NB4 (cell line): Measurements from ENCODE around the gene CFP.

Experiments used
- DNase-seq: peaks from one replicate; pipeline ENCODE4 v3.0.0; 2010; ENCODE audit warnings: low read depth
- H3K4me3 ChIP-seq: one replicate; pipeline ENCODE4 v1.5.1; 2011; ENCODE audit warnings: mild to moderate bottlenecking, low read depth, low read length, moderate library complexity
- CTCF ChIP-seq: IDR thresholded peaks from one replicate; pipeline ENCODE4 v1.5.1; 2012; ENCODE audit warnings: low read depth, low read length
- MAX ChIP-seq: IDR thresholded peaks from 2 replicates; pipeline ENCODE4 v1.6.1; 2011; ENCODE audit warnings: low read depth, low read length
- MYC ChIP-seq: IDR thresholded peaks from 2 replicates; pipeline ENCODE4 v1.6.1; 2011; ENCODE audit warnings: low read depth, low read length
- POLR2A ChIP-seq: IDR thresholded peaks from 2 replicates; pipeline ENCODE4 v1.6.1; 2011; ENCODE audit warnings: mild to moderate bottlenecking; ENCODE audit not compliant: insufficient read length; ENCODE audit errors: extremely low read depth

CFP gene

GRCh38 chrX:47631676-47632075 is 1.9 kb upstream of the CFP start:
- no peak overlapping the region for H3K4me3 ChIP-seq
- TF ChIP-seq MYC (no peak), CTCF (no peak), POLR2A (no peak), MAX (no peak)
- DNase-seq = no peak

GRCh38 chrX:47628982-47629381 is 748 bp downstream of the CFP start:
- H3K4me3 ChIP-seq = peak overlapping the region; percentile 46
- peak; percentile 84 for DNase-seq
- no peak for TF ChIP-seq MAX
- TF ChIP-seq CTCF = peak; percentile 40

GRCh38 chrX:47625365-47625764 is 4.4 kb downstream of the CFP start:
- no peak overlapping the region for H3K4me3 ChIP-seq
- no peak for DNase-seq
- TF ChIP-seq CTCF (no peak), MAX (no peak), POLR2A (no peak), MYC (no peak)

GRCh38 chrX:47623540-47624027 is 6.1 kb downstream of the CFP start:
- TF ChIP-seq POLR2A (no peak), MAX (no peak), CTCF (no peak), MYC (no peak)
- peak; percentile 63 for DNase-seq
- no peak overlapping the region for H3K4me3 ChIP-seq

GRCh38 chrX:47621851-47622250 is 7.9 kb downstream of the CFP start:
- no peak for DNase-seq
- TF ChIP-seq MAX (no peak), MYC (no peak), POLR2A (no peak), CTCF (no peak)
- no peak overlapping the region for H3K4me3 ChIP-seq

GRCh38 chrX:47620303-47620685 is 9.4 kb downstream of the CFP start:
- H3K4me3 ChIP-seq = no peak overlapping the region
- no peak for TF ChIP-seq POLR2A
- no peak for TF ChIP-seq CTCF
- no peak for TF ChIP-seq MAX
- no peak for TF ChIP-seq MYC
- no peak for DNase-seq
